ENCODE data around the gene WIZ.

DNA sequence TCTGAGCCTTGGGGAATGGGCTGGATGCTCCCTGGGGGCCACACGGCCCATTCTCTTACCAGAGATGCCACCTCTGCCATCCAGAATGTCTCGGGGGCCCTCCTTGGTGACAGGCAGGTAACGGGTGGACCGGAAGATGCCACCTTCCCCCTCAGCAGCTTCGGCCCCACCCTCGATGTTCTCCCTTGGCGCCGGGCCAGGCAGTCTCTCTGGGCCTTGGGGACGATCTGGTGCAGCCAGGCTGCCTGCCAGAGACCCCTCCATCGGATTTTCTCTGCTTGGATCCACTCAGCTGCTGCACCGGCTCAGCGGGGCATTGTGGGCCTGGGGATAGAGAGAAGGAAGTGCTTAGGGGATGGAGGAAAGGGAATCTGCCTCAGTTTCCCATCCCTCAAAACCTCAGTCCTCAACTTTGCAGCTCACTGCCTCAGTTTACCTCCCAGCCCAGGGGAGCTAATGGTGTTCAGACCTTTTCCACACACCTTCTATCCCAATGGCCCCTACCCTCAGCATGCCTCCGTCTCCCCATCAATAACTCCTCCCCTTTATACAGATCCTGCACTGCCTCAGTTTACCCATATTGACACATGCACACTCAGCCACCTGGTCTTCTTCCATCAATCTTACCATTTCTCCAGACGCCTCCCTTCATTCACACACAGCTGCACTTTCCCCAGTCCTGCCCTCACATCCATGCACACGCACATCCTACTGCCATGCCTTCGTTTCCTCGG, 1.5 kb downstream of the WIZ start:
- TF ChIP-seq POLR2AphosphoS5 (IDR thresholded peaks at IDR 0.05) (no peak), CTCF (IDR thresholded peaks at IDR 0.05) (no peak), EP300 (IDR thresholded peaks at IDR 0.05) (no peak)
